GM21390 (cell line): Measurements from ENCODE around the gene TAS2R41.

Source experiments
- ATAC-seq: cut with Tn5 transposase; IDR thresholded peaks from one replicate; pipeline ENCODE4 v1.9.1; 2021; ENCODE audit not compliant: unreplicated experiment

Gene TAS2R41

GRCh38 chr7:143477501-143478150 is at the start of gene TAS2R41:
Gene TAS2R41, plus strand, starts transcription at chr7:143477873. Its CDS starts 0 bp downstream, at chr7:143477873.
- ATAC-seq = no peak

DNA sequence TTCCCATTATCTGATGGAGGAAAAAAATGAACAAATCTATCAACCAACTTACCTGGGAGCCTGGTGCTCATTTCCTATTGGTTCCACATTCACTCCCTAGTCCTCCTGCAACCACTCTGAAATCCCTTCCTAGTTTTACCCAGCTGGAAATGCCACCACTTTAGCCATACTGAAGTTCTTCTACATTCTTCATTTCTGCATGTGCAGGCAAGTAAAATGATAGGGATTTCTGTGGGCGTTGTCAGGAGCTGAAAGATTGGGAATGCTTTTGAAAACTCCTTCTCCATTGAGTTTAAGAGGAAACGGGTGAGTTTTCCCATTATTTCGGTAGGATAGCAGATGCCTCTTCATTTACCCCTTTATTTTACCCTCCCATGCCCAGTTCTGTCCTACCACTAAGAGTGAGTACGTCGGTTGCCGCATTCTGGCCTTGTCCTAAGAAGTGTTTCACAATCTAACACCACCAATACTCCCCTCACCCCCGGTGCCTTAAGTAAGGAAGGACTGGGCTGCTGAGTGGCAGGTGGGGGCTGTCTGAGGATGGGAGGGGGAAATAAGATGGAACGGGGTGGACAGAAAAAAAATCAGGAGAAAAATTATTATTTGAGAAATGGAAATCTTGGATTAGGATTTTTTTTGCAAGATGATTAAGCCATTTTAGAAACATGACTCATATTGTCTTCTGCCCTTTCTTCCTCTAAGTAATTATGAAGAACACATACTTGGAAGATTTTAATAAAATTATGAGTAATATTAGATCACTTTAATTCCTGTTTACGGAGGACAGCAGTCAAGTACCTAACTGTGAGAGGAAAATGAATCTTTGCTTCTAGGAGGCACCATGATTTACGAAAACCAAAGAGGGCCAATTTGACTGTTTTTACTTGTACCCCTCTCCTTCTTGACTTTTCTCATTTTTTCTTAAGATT is 47.6 kb upstream of the TAS2R41 start:
- no peak for ATAC-seq

DNA sequence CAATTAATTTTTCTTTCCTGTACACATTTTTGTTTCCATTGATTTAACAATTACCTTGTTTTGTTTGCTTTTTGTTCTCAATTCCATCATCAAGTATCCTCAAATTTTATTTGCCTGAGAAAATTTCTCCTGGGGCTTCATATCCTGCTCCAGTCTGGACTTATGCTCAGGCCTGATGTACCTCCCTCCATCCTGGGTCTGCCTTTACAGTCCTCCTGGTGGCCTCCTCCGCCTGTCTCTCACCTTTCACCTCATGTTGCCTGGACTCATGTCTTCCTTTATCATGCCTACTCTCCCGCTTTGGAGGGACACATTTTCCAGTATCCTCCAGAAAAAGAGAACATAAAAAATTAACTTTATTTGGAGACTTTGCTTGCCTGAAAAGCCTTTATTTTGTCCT is 46.6 kb upstream of the TAS2R41 start:
- no peak for ATAC-seq

DNA sequence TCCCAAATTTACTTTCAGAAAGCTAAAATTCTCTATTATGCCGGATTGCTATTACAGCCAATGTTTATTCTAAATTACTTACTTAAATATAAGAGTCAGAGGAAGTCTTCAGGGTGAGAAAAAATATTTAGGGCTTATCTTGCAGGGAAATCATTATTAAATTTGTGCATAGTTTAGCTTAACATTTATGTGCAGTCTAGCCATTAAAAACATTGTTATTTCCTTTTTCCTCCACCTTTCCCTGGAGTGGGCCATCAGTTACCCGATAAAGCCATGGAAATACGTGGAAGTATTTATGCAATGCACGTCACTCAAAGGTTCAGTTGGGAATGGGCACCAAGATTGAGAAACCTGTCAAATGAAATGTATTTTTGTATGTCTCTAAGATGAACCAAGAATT is 43.9 kb upstream of the TAS2R41 start:
- no peak for ATAC-seq

- ATAC-seq = no peak
Observed at GRCh38 chr7:143434660-143435059, 43.0 kb upstream of the TAS2R41 start.

- no peak for ATAC-seq
Observed at GRCh38 chr7:143435266-143435665, 42.4 kb upstream of the TAS2R41 start.

DNA sequence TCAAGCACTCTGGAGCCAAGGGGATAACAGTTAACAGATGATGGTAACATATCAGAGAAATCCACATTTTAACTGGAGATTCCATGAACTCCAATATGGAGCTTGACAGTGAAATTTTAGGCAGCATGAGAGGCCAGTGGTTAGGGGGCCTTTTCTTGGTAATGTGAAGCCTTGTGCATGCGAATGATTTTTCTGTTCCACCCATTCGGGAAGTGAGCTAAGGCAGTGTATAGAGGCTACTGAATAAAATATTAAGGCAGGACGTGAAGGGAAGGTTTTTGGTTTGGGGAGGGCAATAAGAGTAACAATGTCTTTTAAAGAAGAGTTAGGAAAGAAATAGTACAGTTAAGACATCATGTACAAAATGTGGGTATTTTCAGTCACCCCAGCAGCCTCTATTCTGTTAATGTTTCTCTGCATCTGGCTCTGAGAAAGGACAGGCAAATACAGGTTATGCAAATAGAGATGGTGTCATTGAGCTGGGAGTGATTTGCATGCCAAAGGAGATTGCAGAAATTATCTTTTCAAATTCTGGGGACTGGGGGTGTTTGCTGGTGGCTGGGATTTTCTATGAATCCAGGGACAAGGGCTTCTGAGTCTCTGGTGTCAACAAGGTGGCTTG is 41.2 kb upstream of the TAS2R41 start:
- ATAC-seq = peak; percentile 76

DNA sequence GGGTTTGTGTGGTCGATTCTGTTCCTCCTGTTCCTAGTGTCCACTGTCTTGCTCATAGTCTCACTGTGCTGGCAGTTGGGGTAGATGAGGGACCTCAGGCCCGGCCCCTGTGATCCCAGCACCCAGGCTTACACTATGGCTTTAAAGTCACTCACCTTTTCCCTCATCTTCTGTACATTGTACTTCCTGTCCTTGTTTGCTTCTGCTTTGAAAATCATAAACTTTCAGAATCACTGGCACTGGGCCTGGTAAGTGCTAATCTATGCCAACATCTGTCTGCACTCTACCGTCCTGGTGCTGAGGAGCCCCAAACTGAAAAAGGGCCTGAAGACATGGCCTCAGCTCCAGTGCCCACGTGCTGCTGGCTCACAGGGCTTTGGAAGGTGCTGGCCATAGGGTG is 40.1 kb upstream of the TAS2R41 start:
- no peak for ATAC-seq

GRCh38 chr7:143439866-143440265 is 37.8 kb upstream of the TAS2R41 start:
- no peak for ATAC-seq

DNA sequence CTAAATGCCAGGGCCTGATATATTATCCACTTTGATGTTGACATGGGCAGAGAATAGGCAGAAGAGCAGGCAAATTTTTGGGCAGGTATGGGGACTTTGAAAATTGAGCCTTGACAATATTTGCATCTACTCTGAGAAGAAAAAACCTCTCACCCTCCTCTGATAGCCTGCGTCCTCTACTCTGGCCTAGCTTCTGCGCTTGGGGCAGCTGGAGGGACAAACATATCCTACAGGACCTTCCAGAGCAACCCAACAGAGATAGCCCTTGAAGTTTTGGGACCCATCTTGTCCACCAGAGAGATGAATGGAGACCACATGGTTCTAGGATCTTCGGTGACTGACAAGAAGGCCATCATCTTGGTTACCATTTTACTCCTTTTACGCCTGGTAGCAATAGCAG is 34.5 kb upstream of the TAS2R41 start, which contains the start of gene TAS2R60:
TAS2R60 (plus strand) TSS at position 301 of the 400 bp plus-strand sequence; CDS start at position 301, 0 bp downstream.
- no peak for ATAC-seq

DNA sequence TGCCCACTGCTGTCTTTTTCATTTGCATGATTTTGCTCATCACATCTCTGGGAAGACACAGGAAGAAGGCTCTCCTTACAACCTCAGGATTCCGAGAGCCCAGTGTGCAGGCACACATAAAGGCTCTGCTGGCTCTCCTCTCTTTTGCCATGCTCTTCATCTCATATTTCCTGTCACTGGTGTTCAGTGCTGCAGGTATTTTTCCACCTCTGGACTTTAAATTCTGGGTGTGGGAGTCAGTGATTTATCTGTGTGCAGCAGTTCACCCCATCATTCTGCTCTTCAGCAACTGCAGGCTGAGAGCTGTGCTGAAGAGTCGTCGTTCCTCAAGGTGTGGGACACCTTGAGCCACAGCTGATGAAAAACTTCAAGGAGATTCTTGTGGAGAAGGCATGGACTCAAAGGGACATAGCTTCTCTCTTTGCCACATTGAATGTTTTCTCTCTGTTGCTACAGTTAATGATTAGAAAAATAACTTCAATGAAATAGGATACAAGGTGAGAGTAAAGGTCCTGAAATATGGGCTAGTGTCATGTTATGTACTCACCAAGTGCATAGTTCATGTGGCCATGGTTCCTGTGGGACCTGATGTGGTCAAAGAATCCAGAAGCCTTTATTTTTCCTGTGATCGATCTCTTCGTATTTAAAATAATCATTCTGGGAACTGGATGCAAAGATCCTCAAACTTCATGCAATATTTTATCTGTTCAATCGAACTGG is 33.5 kb upstream of the TAS2R41 start:
- no peak for ATAC-seq

DNA sequence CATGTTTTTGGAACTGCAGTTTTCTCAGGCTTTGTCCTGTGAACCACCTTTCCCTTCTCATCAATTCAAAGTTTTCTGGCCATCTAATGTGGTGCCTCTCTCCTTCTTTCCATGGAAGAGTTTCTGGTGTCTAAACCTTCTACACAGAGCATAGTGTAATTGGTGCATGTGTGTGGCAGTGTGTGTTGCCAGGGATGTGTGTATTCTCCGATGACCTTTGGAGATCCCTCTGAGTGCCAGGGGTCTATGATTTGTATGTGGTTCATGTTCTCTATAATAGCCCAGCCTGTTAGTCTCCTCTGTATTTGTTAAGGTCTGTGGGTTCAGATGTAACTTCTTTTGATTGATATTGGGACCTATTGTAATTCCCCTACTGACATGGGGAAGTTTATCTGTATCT is 32.9 kb upstream of the TAS2R41 start:
- ATAC-seq = no peak

DNA sequence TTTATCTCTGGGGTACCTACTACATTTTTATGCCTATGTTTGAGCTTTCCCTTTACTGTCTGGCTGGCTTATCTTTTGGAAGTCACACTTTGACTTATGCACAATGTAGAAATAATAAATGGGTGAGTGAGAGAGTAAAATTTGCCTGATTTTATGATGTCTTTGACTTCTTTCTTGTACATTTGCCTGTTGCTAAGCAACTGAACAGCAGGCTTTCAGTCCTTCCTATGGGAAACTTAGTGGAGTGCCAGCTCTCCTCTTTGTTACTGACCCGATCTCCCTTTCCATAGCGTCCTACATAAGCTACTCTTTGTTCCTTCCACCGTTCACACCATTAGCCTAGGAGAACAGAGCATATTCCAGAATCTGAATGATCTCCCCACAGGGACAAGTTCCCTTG is 30.2 kb upstream of the TAS2R41 start:
- ATAC-seq = no peak

DNA sequence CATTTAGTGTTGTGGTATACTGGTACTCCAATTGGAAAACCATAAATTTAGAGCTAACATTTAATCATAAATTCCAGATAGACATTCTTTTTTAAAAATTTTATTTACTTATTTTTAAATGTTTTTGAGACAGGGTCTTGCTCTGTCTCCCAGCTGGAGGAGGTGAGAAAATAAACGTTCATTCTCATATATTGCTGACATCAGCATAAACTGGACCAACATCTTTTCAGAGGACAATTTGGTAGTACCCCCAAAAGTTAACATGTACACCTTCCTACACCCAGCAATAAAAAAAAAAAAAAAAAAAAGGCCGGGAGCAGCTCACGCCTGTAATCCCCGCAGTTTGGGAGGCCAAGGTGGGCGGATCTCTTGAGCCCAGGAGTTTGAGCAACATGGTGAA is 29.2 kb upstream of the TAS2R41 start:
- ATAC-seq = no peak

GRCh38 chr7:143449793-143450192 is 27.9 kb upstream of the TAS2R41 start:
- ATAC-seq = no peak

DNA sequence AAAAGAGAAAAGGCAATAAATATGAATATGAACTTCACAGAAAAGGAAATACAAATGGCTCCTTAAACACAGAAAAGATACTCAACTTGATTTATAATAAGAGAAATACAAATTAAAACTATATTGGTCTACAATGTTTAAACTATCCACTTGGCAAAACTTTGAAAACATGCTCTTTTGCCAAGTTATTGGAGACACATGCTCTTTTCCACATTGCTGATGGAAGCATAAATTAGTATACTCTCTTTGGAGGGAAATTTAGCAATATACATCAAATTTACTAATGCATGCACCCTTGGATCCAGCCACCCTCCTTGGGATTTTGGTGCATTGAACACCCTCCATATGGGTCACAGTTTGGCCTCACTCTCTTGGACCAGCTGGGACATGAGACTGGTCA is 26.6 kb upstream of the TAS2R41 start:
- ATAC-seq = no peak

- ATAC-seq = no peak
Observed at GRCh38 chr7:143451746-143452145, 25.9 kb upstream of the TAS2R41 start.

DNA sequence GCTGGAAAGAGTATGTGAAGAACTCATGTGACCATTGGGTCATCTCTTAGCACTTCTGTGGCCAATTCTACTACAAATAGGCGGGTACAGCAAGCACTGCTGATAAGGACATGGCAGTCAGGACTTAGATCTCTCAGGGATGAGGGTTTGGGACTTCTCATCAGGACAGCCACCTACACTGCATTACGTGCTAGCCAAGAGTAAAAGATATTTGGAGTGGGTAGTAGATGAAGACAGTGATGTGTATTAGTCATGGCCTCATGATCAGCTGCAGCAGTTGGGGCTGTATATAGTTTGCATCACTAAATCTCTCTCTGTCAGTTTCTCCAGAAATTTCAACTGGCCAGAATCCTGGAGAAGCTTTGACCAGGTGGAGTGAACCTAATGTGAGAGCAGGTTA is 25.2 kb upstream of the TAS2R41 start:
- no peak for ATAC-seq

DNA sequence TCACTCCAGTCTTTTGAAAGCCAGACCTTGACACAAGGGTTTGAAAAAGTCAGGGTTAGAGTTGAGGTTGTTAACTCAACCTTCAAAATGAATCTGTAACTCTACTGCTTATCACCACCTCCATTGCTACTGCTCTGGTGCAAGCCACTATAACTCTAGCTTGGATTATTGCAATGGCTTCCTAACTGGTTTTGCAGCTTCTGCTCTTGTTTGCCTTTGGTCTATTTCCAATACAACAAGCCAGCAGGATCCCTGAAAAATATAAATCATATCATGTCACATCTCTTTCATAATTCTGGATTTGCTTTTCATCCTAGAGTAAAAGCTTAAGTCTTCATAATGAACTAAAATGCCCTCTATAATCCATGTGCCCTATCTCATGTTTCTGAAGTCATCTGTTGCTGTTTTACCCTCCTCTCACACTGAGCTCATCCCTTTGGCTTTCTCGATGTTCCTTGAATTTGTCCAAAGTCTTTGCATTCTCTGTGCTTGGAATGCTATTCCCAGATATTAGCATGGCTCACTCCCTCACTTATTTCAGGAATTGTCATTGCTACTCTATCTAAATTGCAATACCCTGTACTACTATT is 23.5 kb upstream of the TAS2R41 start:
- no peak for ATAC-seq

- no peak for ATAC-seq
Observed at GRCh38 chr7:143455491-143455890, 22.2 kb upstream of the TAS2R41 start.

DNA sequence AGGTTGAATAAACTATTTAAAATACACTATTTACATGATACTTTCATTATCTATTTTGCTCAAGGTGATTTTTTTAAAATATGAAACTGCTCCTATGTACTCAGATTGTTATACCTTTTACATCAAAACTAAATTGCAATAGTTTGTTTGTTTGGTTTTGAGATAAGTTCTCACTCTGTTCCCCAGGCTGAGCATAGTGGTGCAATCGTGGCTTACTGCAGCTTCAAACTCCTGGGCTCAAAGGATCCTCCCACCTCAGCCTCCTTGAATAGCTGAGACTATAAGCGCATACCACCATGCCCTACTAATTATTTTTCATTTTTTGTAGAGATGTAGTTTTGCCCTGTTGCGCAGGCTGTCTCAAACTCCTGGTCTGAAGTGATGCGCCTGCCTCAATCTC is 21.7 kb upstream of the TAS2R41 start:
- ATAC-seq = no peak
